ENCODE results near the gene PSMD1. TPM values are rescaled to one million over a fixed set of nuclear protein-coding genes. Genes with fewer than 3 reads are reported as not detected.
"Not testable (repeated sequence)": the region's sequence is repeated elsewhere in the genome, so short reads cannot be mapped to it uniquely, and the experiment has no call there.

Gene PSMD1
- total RNA-seq, 3 donors from 2014 or later (not counting 1 experiment from before 2014, with no cell fraction given): 44.1 to 54.9 (median 49.7) TPM

DNA sequence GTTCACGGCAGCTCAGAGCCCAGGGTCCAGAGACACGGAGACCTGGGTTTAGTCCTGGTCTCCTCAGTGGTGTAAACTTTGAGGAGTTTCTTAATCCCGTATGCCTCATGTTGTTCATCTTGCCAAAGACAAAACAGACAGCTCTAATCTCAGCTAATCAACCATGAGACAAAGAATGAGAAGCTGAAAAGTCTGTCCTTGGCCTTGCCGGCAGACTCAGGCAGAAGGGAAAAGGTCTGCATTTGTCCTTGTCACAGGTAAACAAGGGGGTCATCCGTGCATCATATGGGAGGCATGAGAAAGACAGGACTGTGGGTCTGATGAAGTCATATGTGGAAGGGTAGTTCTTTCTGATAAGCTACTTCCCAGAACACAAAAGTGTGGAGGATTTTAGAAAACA, 139.9 kb downstream of the PSMD1 start:
- H3K9me3 Mint-ChIP-seq: no peaks in the 10 kb centered on the region
- WGBS (ENCODE audit: insufficient coverage): 95% methylated on average over 5 of the region's 5 CpGs
- peaks cover 0 to 18% of the 10 kb centered on the region in 2 donors for H3K27me3 Mint-ChIP-seq (ENCODE audit: low read depth in 2 of 2)

DNA sequence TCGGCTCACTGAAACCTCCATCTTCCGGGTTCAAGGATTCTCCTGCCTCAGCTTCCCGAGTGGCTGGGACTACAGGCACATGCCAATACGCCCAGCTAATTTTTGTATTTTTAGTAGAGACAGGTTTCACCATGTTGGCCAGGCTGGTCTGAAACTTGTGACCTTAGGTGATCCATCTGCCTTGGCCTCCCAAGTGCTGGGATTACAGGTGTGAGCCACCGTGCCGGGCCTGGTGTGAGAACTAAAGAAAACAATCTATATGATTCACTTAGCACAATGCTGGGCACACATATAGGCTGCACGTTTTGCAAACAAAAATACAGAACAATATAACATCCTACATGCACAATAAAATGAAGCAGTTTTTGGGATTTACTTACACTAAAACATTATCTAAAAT, 140.5 kb downstream of the PSMD1 start:
- Mint-ChIP-seq H3K4me1 (peaks cover 9 to 13% of the 10 kb centered on the region in 2 donors), H3K27ac (peak overlapping the region in 1 of 2 donors; percentile 18), H3K4me3 (peak overlapping the region; percentile 94), H3K27me3 (ENCODE audit: low read depth in 2 of 2) (peaks cover 0 to 16% of the 10 kb centered on the region in 2 donors)
- intact Hi-C loops (cut with micrococcal nuclease); H3K4me3 ChIP-seq (ENCODE audit: low read length); H3K27ac ChIP-seq (ENCODE audit: low read length); H3K9me3 ChIP-seq (ENCODE audit: control insufficient read depth, insufficient read depth, low read length); H3K36me3 ChIP-seq (ENCODE audit: control insufficient read depth, insufficient read depth, low read length); ATAC-seq; H3K9me3 Mint-ChIP-seq; H3K36me3 Mint-ChIP-seq; H3K27me3 ChIP-seq (ENCODE audit: control insufficient read depth, insufficient read depth, low read length); DNase-seq: not testable (repeated sequence)
- 96% methylated on average over 7 of the region's 7 CpGs for WGBS (ENCODE audit: insufficient coverage)
- H3K4me1 ChIP-seq (ENCODE audit: control insufficient read depth, insufficient read depth, low read length): peaks cover 13% of the 10 kb centered on the region

More for the DNA sequence above, 139.9 kb downstream of the PSMD1 start:
- H3K27ac ChIP-seq (ENCODE audit: low read length): no peak overlapping the region
- Mint-ChIP-seq H3K27ac (no peak overlapping the region), H3K4me1 (peaks cover 9 to 13% of the 10 kb centered on the region in 2 donors), H3K36me3 (no peaks in the 10 kb centered on the region), H3K4me3 (peak overlapping the region; percentile 47)
- H3K9me3 ChIP-seq (ENCODE audit: control insufficient read depth, insufficient read depth, low read length): no peaks in the 10 kb centered on the region
- ATAC-seq: no peak
- H3K4me1 ChIP-seq (ENCODE audit: control insufficient read depth, insufficient read depth, low read length): peaks cover 13% of the 10 kb centered on the region
- H3K27me3 ChIP-seq (ENCODE audit: control insufficient read depth, insufficient read depth, low read length): no peaks in the 10 kb centered on the region
- intact Hi-C loops (cut with micrococcal nuclease): no loop called here
- H3K36me3 ChIP-seq (ENCODE audit: control insufficient read depth, insufficient read depth, low read length): no peaks in the 10 kb centered on the region
- no peak overlapping the region for H3K4me3 ChIP-seq (ENCODE audit: low read length)
- no peak for DNase-seq
- TF ChIP-seq, protein P1, sequence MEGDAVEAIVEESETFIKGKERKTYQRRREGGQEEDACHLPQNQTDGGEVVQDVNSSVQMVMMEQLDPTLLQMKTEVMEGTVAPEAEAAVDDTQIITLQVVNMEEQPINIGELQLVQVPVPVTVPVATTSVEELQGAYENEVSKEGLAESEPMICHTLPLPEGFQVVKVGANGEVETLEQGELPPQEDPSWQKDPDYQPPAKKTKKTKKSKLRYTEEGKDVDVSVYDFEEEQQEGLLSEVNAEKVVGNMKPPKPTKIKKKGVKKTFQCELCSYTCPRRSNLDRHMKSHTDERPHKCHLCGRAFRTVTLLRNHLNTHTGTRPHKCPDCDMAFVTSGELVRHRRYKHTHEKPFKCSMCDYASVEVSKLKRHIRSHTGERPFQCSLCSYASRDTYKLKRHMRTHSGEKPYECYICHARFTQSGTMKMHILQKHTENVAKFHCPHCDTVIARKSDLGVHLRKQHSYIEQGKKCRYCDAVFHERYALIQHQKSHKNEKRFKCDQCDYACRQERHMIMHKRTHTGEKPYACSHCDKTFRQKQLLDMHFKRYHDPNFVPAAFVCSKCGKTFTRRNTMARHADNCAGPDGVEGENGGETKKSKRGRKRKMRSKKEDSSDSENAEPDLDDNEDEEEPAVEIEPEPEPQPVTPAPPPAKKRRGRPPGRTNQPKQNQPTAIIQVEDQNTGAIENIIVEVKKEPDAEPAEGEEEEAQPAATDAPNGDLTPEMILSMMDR (IDR thresholded peaks at IDR 0.05): no peak

DNA sequence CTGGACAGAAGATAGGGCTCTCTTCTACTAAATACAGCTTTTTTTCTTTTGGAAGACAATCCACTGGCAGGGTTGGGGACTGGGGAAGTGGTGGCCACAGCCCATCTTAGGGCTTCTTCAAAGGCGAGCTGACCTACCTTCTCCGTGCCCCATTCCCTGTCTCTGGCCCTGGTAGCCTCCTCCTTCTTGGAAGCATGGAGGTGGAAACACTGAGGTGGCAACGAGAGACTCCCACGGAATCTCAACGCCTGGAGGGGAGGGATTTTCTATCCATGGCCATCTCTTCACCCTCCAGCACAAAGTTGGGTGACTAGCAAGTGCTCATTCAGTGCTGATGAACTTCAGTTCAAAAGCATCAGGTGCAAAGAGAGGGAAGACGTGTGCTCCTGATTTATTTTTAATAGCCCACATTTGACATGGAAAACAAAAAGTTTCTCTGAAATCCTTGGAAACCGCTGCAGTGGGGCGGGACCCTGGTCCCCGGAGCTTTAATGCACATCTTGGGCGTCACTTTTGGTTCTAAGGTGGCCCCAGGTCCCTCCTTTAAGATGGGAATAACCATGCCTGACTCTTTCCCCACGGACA, 141.1 kb downstream of the PSMD1 start:
- intact Hi-C loops (cut with micrococcal nuclease): no loop called here
- H3K27me3 ChIP-seq (ENCODE audit: control insufficient read depth, insufficient read depth, low read length): no peaks in the 10 kb centered on the region
- Mint-ChIP-seq H3K4me3 (peak overlapping the region; percentile 94), H3K36me3 (no peaks in the 10 kb centered on the region), H3K9me3 (no peaks in the 10 kb centered on the region), H3K4me1 (peaks cover 9 to 13% of the 10 kb centered on the region in 2 donors), H3K27ac (peak overlapping the region; percentile 53 to 85), H3K27me3 (ENCODE audit: low read depth in 2 of 2) (peaks cover 0 to 10% of the 10 kb centered on the region in 2 donors)
- no peaks in the 10 kb centered on the region for H3K9me3 ChIP-seq (ENCODE audit: control insufficient read depth, insufficient read depth, low read length)
- TF ChIP-seq, protein P1 (IDR thresholded peaks at IDR 0.05): no peak
- peaks cover 13% of the 10 kb centered on the region for H3K4me1 ChIP-seq (ENCODE audit: control insufficient read depth, insufficient read depth, low read length)
- peak overlapping the region; percentile 43 for H3K27ac ChIP-seq (ENCODE audit: low read length)
- DNase-seq: no peak
- no peak for ATAC-seq
- H3K36me3 ChIP-seq (ENCODE audit: control insufficient read depth, insufficient read depth, low read length): no peaks in the 10 kb centered on the region
- peak overlapping the region; percentile 89 for H3K4me3 ChIP-seq (ENCODE audit: low read length)
- 39% methylated on average over 11 of the region's 11 CpGs for WGBS (ENCODE audit: insufficient coverage)

DNA sequence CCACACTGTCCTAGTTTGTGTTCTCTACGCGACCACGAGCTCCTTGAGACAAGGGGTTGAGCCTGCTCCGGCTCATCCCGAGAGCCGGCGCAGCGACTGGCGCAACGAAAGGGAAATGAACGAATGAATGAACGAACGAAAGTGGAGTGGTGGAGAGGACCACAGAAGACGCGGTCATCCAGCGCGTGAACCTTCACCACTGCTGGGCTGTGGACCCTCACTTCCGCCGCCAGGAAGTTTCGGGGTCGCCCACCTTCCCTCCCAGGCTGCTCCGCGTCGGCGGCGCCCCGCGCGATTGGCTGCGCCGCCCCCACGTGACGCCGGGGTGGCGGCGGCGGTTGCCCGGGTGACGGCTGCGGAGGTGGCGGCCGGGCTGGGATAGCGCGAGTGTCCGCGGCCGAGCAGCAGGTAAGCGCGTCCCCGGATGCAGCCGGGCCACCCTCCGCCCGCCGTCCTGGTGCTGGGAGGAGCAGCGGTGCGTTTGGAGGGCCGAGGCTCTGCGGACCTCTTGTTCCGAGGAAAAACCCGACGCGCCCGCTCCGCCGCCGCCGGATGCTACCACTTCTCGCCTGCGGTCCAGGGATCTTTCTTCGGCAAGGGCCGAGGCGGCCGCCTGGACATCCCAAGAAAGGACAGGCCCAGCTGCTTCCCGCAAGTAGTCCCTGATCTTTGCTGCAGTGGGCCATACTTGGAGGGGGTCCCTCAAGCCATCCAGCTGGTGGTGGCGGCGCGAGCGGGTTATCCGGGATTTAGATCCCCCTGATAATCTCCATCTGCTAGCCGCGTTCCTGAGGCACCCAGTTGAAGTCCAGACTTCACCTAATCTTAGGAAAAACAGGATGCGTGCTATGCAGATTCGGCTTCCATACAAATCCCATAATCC, 141.9 kb downstream of the PSMD1 start, which contains the start of gene ARMC9:
Gene ARMC9, plus strand, starts transcription at position 341 of the 883 bp plus-strand sequence. CDS start 7,608 bp downstream, outside the sequence.
- Mint-ChIP-seq H3K27me3 (ENCODE audit: low read depth in 2 of 2) (peaks cover 0 to 10% of the 10 kb centered on the region in 2 donors), H3K4me1 (peaks cover 9 to 13% of the 10 kb centered on the region in 2 donors), H3K27ac (peak within 1 kb of the TSS; percentile 54 to 85), H3K36me3 (no peaks in the 10 kb centered on the region), H3K4me3 (peak within 1 kb of the TSS; percentile 94), H3K9me3 (no peaks in the 10 kb centered on the region)
- intact Hi-C loops (cut with micrococcal nuclease): no loop called here
- Histone ChIP-seq H3K4me1 (ENCODE audit: control insufficient read depth, insufficient read depth, low read length) (peaks cover 13% of the 10 kb centered on the region), H3K27me3 (ENCODE audit: control insufficient read depth, insufficient read depth, low read length) (no peaks in the 10 kb centered on the region), H3K4me3 (ENCODE audit: low read length) (peak within 1 kb of the TSS; percentile 89), H3K27ac (ENCODE audit: low read length) (peak within 1 kb of the TSS; percentile 43), H3K9me3 (ENCODE audit: control insufficient read depth, insufficient read depth, low read length) (no peaks in the 10 kb centered on the region), H3K36me3 (ENCODE audit: control insufficient read depth, insufficient read depth, low read length) (no peaks in the 10 kb centered on the region)
- DNase-seq (peak; percentile 72 to 82), ATAC-seq (peak; percentile 91 to 96 (median 91))
- WGBS (ENCODE audit: insufficient coverage): 2% methylated on average over 83 of the region's 83 CpGs
- TF ChIP-seq, protein P1 (IDR thresholded peaks at IDR 0.05): no peak

All from natural killer cell (primary cell).